ENCODE results near the gene GALNT9.

Gene GALNT9

DNA sequence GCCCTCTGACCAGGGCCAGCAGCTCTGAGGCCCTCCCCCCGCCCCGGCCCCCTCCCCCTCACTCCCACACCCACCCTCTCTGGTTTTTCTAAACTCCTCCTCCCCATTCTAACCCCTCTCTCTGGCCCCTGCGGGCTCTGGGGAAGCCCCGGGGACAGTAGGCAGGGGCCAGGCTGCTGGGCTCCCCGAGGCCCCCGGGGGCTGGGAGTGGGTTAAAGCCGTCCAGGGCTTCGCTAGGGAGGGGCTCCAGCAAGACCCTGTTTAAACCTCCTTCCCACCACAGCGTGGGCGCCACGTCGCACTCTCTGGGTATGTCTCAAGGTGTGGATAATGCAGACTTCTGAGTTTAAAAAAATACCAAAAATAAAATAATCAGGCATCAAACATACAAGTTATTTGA, 51.4 kb downstream of the GALNT9 start:
- FAIRE-seq (no peak), DNase-seq (ENCODE audit: insufficient read length, low spot score) (no peak)
- TF ChIP-seq, protein P1, sequence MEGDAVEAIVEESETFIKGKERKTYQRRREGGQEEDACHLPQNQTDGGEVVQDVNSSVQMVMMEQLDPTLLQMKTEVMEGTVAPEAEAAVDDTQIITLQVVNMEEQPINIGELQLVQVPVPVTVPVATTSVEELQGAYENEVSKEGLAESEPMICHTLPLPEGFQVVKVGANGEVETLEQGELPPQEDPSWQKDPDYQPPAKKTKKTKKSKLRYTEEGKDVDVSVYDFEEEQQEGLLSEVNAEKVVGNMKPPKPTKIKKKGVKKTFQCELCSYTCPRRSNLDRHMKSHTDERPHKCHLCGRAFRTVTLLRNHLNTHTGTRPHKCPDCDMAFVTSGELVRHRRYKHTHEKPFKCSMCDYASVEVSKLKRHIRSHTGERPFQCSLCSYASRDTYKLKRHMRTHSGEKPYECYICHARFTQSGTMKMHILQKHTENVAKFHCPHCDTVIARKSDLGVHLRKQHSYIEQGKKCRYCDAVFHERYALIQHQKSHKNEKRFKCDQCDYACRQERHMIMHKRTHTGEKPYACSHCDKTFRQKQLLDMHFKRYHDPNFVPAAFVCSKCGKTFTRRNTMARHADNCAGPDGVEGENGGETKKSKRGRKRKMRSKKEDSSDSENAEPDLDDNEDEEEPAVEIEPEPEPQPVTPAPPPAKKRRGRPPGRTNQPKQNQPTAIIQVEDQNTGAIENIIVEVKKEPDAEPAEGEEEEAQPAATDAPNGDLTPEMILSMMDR (IDR thresholded peaks at IDR 0.05; ENCODE audit: insufficient read depth, missing control alignments), result no peak

DNA sequence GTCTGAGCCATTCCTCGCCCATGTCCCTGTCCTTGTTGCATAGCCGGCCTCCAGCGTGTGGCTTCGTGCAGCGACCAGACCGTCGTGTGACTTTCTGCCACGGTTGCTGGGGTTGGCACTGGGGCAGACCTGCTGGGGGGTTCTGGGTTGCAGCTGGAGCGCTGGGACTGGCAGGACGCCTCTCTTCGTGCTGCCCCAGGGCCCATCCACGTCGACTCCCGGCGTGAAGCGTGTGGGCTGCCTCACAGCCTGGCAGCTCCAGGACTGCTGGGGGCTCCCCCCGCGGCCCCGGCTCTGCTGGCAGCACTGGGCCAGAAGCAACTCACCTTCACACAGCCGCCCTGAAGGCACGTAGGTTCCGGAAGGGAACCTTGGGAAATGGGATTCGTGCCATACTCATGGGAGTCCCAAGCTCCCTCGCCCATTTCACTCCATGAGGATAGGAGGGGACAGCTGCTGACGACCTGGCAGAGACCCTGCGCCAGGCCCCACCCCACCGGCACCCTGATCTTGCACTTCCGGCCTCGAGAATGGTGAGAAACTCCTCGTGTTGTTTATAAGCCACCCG, 51.9 kb downstream of the GALNT9 start:
- no peak for FAIRE-seq
- DNase-seq (ENCODE audit: insufficient read length, low spot score), result no peak
- TF ChIP-seq, protein P1 (IDR thresholded peaks at IDR 0.05; ENCODE audit: insufficient read depth, missing control alignments), result no peak

DNA sequence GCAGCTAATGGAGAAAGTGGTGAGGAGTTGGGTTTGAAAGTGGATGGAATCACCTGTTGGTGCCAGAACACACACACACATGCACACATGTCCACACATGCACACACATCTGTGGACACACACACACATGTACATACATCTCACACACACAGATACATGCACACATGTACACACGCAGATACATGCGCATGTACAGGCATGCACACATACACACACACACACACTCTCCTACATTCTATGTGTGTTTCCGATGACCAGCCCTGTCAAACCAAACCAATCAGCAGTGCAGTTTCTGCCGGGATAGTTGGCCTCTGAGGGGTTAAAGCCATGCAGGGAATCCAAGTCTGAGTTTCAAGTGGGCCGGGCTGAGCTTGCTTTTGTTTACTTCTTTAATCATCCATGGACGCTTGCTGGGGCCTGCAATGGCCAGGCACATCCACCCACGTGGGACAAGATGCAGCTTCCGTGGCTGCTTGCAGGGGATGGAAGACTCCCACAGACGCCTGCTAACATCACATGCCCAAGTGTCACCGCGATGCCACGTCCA, 52.5 kb downstream of the GALNT9 start:
- FAIRE-seq (no peak), DNase-seq (ENCODE audit: insufficient read length, low spot score) (no peak)
- TF ChIP-seq, protein P1 (IDR thresholded peaks at IDR 0.05; ENCODE audit: insufficient read depth, missing control alignments), result no peak

DNA sequence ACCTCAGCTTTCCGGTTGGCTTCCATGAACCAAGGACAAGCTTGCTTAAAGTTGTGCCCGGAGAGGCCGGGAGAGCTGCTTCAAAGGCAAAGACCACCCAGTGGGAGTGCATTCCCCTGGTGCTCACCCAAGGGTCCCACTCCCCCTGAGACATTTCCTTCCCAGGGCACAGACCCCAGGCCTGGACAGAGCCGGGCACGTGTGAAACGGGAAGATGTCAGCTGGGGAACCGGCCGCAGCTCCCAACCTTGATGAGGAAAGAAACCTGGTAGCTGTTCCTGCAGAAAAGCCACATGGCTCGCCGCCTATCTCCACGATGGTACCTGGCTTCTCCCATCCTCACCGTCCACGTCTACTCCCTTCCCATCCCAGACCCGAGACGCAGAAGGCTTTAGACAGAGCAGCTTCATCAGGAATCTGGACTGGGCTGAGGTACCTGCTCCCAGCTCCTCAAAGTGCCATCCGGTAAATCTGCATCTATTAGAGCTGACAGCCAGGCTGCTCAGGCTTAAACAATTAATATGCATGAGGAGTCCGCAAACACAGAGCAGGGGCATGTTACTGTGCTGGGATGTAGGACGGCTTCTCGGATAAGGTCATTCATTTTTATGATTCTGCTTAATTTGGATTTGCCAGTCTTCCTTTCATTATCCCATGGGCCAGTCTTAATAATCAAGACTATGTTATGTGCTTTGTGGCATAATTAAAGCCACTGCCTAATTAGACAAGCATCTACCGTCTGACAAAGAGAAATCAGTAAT, 53.1 kb downstream of the GALNT9 start:
- DNase-seq (ENCODE audit: insufficient read length, low spot score) (no peak), FAIRE-seq (no peak)

DNA sequence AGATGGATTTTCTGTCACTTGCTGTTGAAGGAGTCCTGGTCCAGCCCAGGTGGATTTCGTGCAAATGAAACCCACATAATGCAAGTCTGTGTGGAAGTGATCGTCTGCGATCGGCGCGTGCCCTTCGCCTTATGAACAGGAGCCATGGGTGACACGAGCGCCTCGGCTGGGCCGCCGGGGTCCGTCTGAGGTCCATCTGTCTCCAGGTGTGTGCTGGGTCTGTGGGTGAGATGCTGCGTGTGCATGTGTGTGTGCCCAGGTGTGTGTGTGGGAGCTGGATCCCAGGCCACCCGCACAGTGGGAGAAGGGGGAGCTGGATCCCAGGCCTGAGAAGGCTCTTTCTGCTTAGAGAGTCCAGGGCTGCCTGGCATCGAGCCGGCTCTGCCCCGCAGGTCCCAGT, 53.8 kb downstream of the GALNT9 start:
- DNase-seq (ENCODE audit: insufficient read length, low spot score), result no peak
- TF ChIP-seq, protein P1 (IDR thresholded peaks at IDR 0.05; ENCODE audit: insufficient read depth, missing control alignments), result no peak
- FAIRE-seq, result no peak

More for the DNA sequence above, 53.1 kb downstream of the GALNT9 start:
- TF ChIP-seq, protein P1 (IDR thresholded peaks at IDR 0.05; ENCODE audit: insufficient read depth, missing control alignments), result no peak

DNA sequence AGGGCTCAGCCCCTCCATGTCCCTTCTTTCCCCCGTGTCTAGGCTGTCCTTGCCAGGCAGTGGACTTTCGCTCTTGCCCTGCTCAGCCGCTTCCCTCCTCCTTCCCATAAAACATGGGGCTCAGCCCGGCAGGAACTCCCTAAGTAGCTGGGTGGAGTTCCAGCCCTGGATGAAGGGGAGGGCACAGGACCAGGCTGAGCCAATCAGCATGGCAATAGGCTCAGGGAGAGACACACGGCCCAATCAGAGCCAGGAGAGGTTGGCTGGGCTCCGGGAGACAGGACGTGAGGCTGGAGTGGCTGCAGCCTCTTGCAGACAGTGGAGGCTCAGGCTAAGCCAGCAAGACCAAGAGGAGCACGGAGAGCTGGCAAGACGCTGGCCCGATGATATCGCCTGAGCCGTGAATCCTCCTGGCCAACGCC, 54.3 kb downstream of the GALNT9 start:
- no peak for FAIRE-seq
- TF ChIP-seq, protein P1 (IDR thresholded peaks at IDR 0.05; ENCODE audit: insufficient read depth, missing control alignments), result no peak
- DNase-seq (ENCODE audit: insufficient read length, low spot score), result no peak

DNA sequence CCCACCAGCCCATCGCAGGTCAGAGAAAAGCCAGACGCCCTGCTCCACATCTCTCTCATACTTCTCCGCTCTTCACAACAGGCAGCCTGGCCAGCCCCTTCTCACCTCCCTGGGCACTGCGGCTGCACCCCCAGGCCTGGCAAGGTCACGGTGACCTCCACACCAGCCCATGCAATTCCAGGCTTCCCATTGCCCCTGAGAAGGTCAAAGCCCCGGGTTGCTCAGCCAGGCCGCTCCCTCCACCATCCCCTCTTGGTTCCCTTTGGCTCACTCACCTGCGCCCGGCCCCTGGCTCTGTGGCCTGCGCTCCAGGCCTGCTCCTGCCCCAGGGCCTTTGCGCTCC, 55.4 kb downstream of the GALNT9 start:
- no peak for FAIRE-seq
- DNase-seq (ENCODE audit: insufficient read length, low spot score), result no peak
- TF ChIP-seq, protein P1 (IDR thresholded peaks at IDR 0.05; ENCODE audit: insufficient read depth, missing control alignments), result no peak
